ENCODE measurements around the gene BAK1. TPM values are rescaled to one million over a fixed set of nuclear protein-coding genes. Genes with fewer than 3 reads are reported as not detected.

BAK1 gene
- total RNA-seq, 1 donor from 2014 or later, result 18.8 TPM

- intact Hi-C loops (cut with DNase I), result loop anchor here (1.0 to 5.0 kb wide), 5 partner anchors 31 to 567 kb away; partner anchors contain the start of gene ITPR3
- no peak for DNase-seq (ENCODE audit: low spot score)
Observed at GRCh38 chr6:33589731-33590530, 9.9 kb upstream of the BAK1 start.

- no peak for DNase-seq (ENCODE audit: low spot score)
- intact Hi-C loops (cut with DNase I), result loop anchor here (1.0 to 5.0 kb wide), 5 partner anchors 32 to 568 kb away; partner anchors contain the start of gene ITPR3
Observed at GRCh38 chr6:33589392-33589730, 9.3 kb upstream of the BAK1 start.

- intact Hi-C loops (cut with DNase I), result loop anchor here (1.0 to 5.0 kb wide), 5 partner anchors 32 to 568 kb away; partner anchors contain the start of gene ITPR3
- no peak for DNase-seq (ENCODE audit: low spot score)
Observed at GRCh38 chr6:33588894-33589293, 8.8 kb upstream of the BAK1 start.

GRCh38 chr6:33587529-33587928, 7.5 kb upstream of the BAK1 start:
- DNase-seq (ENCODE audit: low spot score), result no peak
- intact Hi-C loops (cut with DNase I), result loop anchor here (5.0 kb wide), 1 partner anchor 570 kb away; no protein-coding TSS in a partner anchor

GRCh38 chr6:33586108-33586640, 6.1 kb upstream of the BAK1 start:
- DNase-seq (ENCODE audit: low spot score), result no peak
- intact Hi-C loops (cut with DNase I), result loop anchor here (5.0 kb wide), 1 partner anchor 571 kb away; no protein-coding TSS in a partner anchor

- peak; percentile 88 for DNase-seq (ENCODE audit: low spot score)
- intact Hi-C loops (cut with DNase I), result loop anchor here (2.0 to 5.0 kb wide), 2 partner anchors 177 to 572 kb away; no protein-coding TSS in a partner anchor
Observed at GRCh38 chr6:33585403-33586107, 5.5 kb upstream of the BAK1 start.

GRCh38 chr6:33584700-33585402, 4.8 kb upstream of the BAK1 start:
- no peak for DNase-seq (ENCODE audit: low spot score)
- intact Hi-C loops (cut with DNase I), result loop anchor here (2.0 to 5.0 kb wide), 2 partner anchors 178 to 572 kb away; no protein-coding TSS in a partner anchor

GRCh38 chr6:33583591-33584155, 3.6 kb upstream of the BAK1 start:
- intact Hi-C loops (cut with DNase I), result loop anchor here (2.0 kb wide), 1 partner anchor 179 kb away; no protein-coding TSS in a partner anchor
- no peak for DNase-seq (ENCODE audit: low spot score)

- intact Hi-C loops (cut with DNase I), result no loop called here
- DNase-seq (ENCODE audit: low spot score), result no peak
Observed at GRCh38 chr6:33581186-33581585, 1.1 kb upstream of the BAK1 start.

- intact Hi-C loops (cut with DNase I), result loop anchor here (10.0 kb wide), 1 partner anchor 124 kb away; the partner anchor contains the start of gene ZBTB9
Observed at GRCh38 chr6:33578588-33579011, 1.5 kb downstream of the BAK1 start.

GRCh38 chr6:33578164-33578563, 1.9 kb downstream of the BAK1 start:
- DNase-seq (ENCODE audit: low spot score), result no peak
- intact Hi-C loops (cut with DNase I), result loop anchor here (10.0 kb wide), 1 partner anchor 123 kb away; the partner anchor contains the start of gene ZBTB9

More at GRCh38 chr6:33578588-33579011, 1.5 kb downstream of the BAK1 start:
- DNase-seq (ENCODE audit: low spot score), result no peak

- no peak for DNase-seq (ENCODE audit: low spot score)
- intact Hi-C loops (cut with DNase I), result loop anchor here (10.0 kb wide), 1 partner anchor 123 kb away; the partner anchor contains the start of gene ZBTB9
Observed at GRCh38 chr6:33577718-33578117, 2.4 kb downstream of the BAK1 start.

- DNase-seq (ENCODE audit: low spot score), result no peak
- intact Hi-C loops (cut with DNase I), result loop anchor here (10.0 kb wide), 1 partner anchor 122 kb away; the partner anchor contains the start of gene ZBTB9
Observed at GRCh38 chr6:33577106-33577535, 3.0 kb downstream of the BAK1 start.

- intact Hi-C loops (cut with DNase I), result loop anchor here (10.0 kb wide), 1 partner anchor 122 kb away; the partner anchor contains the start of gene ZBTB9
- DNase-seq (ENCODE audit: low spot score), result no peak
Observed at GRCh38 chr6:33576668-33577067, 3.4 kb downstream of the BAK1 start.

- intact Hi-C loops (cut with DNase I), result loop anchor here (10.0 kb wide), 1 partner anchor 120 kb away; the partner anchor contains the start of gene ZBTB9
- DNase-seq (ENCODE audit: low spot score), result no peak
Observed at GRCh38 chr6:33575211-33575610, 4.9 kb downstream of the BAK1 start.

- DNase-seq (ENCODE audit: low spot score), result no peak
- intact Hi-C loops (cut with DNase I), result loop anchor here (2.0 to 10.0 kb wide), 2 partner anchors 117 to 181 kb away; partner anchors contain the start of genes KIFC1 and ZBTB9
Observed at GRCh38 chr6:33571637-33572316, 8.3 kb downstream of the BAK1 start.

GRCh38 chr6:33570806-33571636, 9.1 kb downstream of the BAK1 start:
- peak; percentile 94 for DNase-seq (ENCODE audit: low spot score)
- intact Hi-C loops (cut with DNase I), result loop anchor here (2.0 to 10.0 kb wide), 2 partner anchors 116 to 180 kb away; partner anchors contain the start of genes KIFC1 and ZBTB9

Measured in cardiac septum (tissue), 1 donor.